Activated CD8-positive, alpha-beta memory T cell treated with anti-CD3 and anti-CD28 coated beads, Interleukin-2, amount 50 U/mL, for 48 hours (primary cell): ENCODE measurements around the gene RAB24.

Experiments
- DNase-seq: peaks from one replicate; pipeline ENCODE4 v3.0.0-alpha.2; 2020

The RAB24 gene

GRCh38 chr5:177332896-177333260 lies 29.4 kb upstream of the RAB24 start:
- no peak for DNase-seq

- DNase-seq, result no peak
Measured at GRCh38 chr5:177332031-177332895, 28.7 kb upstream of the RAB24 start.

GRCh38 chr5:177330991-177331842 lies 27.7 kb upstream of the RAB24 start:
- DNase-seq, result no peak

GRCh38 chr5:177329883-177330282 lies 26.4 kb upstream of the RAB24 start:
- no peak for DNase-seq

GRCh38 chr5:177328545-177329231 lies 25.2 kb upstream of the RAB24 start:
- no peak for DNase-seq

GRCh38 chr5:177327539-177328522 lies 24.3 kb upstream of the RAB24 start:
- no peak for DNase-seq

GRCh38 chr5:177325868-177326381 lies 22.4 kb upstream of the RAB24 start:
- no peak for DNase-seq

GRCh38 chr5:177320879-177321278 lies 17.4 kb upstream of the RAB24 start:
- DNase-seq, result no peak

- no peak for DNase-seq
Measured at GRCh38 chr5:177319913-177320588, 16.5 kb upstream of the RAB24 start.

- DNase-seq, result peak; percentile 83
Measured at GRCh38 chr5:177317959-177318377, 14.4 kb upstream of the RAB24 start.

- no peak for DNase-seq
Measured at GRCh38 chr5:177316005-177316404, 12.5 kb upstream of the RAB24 start.

- no peak for DNase-seq
Measured at GRCh38 chr5:177315411-177315810, 11.9 kb upstream of the RAB24 start.

GRCh38 chr5:177314376-177315342 lies 11.1 kb upstream of the RAB24 start:
- DNase-seq, result no peak

GRCh38 chr5:177313561-177314259 lies 10.2 kb upstream of the RAB24 start:
- no peak for DNase-seq

- peak; percentile 79 for DNase-seq
Measured at GRCh38 chr5:177312649-177313181, 9.2 kb upstream of the RAB24 start.

GRCh38 chr5:177311723-177312648 lies 8.5 kb upstream of the RAB24 start, which contains the start of gene MXD3:
MXD3 (minus strand) TSS chr5:177311898; CDS start chr5:177311830, 68 bp downstream.
- DNase-seq, result peak; percentile 98

- DNase-seq, result no peak
Measured at GRCh38 chr5:177311392-177311722, 7.8 kb upstream of the RAB24 start.
